GM19372 (cell line): ENCODE data around the gene C2CD2.

ENCODE experiments used
- ATAC-seq: cut with Tn5 transposase; IDR thresholded peaks from one replicate; pipeline ENCODE4 v1.9.1; 2021; ENCODE audit warnings: mild to moderate bottlenecking, low read depth, moderate library complexity; ENCODE audit not compliant: unreplicated experiment

C2CD2 gene

DNA sequence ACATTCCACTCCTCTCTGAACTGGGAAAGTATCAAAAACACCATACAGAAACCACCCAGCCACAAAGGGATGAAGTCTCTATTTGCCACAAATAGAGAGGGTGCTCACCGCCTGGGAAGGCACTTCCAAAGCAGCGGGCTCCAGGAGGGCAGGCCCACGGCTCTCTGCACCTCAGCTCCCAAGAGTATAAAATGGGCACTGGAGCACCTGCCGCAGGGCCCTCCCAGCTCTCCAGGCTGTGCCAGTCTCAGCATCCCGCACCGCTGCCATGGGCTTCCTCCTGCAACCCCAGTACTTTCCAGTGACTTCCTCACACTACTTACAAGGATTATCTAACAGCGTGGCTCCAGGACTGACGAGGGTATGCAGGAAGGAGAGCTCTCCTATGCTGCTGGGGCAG is 14.4 kb downstream of the C2CD2 start:
- no peak for ATAC-seq

DNA sequence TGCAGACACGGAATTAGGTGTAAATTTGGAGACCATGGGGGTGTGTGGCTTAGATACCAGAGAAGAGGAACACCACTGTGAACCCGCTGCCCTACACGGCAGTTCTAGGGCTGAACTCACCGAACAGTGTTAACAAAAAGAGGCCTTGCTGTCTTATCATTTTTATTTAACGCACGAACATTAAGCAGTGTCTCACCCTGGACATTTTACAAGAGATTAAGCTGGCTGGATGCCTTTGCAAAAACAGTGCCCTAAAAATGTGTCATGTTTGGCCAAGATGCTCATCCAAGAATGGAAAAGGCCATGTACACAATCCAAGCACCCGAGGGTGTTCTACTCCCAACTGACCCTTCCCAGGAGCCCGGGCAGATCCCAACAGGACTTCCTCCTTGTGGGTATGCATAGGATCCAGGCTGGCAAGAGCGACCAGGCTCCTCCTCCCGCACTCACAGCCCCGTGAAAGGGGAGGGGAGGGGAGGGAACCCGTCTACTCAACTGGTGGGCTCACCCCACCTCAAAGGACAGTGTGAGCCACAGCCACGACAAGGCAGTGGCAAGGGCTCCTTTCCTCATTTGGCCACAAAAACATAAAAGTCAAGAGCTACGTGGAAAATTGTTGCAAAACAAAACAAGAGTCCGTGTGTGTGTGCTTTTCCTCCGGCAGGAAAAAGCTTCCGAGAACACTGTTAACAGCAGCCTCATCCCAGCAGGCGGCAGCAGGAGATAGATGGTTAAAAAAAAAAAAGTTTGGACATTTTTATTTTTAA is 20.3 kb downstream of the C2CD2 start:
- ATAC-seq = no peak

DNA sequence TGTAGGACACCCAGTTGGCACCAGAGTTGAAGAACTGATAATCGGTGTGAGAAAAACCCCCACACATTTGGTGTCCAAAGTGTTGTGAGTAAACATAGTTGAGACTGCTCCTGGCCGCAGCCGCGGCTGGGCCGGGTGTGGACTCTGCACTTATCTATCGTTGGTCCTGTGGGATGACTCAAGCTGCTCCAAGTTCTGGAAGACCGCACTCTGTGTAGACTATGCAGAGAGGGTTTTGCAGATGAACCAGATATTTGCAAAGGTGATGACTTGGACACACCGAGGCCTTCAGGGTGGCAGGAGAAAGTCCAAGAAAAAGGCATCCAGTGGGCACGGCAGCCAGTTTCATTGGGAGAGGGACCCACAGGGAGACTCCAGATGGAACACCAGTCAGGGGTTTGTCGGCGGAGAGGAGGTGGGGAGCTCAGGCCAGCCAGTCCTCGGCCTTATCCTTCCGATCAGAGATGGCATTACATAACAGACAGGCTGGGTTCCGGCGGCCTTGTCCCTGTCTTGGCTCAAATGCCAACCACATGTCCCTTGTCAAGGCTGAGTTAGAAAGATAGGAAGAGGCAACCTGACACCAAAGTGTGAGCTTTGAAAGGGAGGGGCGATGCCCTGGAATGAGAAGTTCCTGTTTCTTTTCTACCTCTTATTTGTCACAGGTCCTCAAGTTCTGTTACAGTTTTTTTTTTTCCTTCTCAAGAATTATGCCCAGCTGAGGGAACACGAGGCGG is 21.1 kb downstream of the C2CD2 start:
- ATAC-seq = no peak

DNA sequence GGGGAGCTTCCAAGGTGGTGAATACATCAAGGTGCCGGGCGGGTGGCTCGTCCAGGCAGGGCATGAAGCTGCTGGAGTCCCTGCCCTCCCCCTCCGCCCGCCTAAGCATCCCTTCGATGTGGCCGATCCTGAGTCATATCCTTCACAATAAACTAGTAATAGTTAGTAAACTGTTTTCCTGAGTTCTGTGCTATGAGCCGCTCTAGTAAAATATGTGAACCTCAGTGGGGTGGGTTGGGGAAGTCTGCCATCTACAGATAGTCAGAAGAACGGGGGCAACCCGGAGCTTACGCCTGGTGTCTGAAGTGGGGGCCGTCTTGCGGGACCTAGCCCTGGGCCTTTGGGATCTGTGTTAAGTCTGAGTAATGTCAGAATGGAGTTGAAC is 21.6 kb downstream of the C2CD2 start:
- no peak for ATAC-seq

DNA sequence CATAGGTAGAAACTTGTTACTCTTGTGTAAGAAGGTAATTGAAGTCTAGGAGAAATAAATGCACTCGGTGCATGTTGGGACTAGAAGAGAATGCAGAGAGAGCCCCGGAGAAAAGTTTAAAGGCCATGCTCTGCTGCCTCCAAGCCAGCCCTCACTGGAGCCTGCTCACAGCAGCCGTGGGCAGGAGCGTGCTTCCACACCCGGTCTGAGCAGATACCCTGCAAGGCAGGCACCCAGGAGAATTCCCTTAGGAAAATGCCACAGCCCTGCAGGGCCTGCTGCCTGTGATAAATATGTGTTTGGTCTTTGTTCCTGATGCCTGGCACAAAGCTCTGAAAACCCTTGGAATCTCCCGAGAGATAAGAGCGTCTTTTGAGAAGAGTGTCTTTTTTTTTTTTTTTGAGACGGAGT is 22.8 kb downstream of the C2CD2 start:
- no peak for ATAC-seq

DNA sequence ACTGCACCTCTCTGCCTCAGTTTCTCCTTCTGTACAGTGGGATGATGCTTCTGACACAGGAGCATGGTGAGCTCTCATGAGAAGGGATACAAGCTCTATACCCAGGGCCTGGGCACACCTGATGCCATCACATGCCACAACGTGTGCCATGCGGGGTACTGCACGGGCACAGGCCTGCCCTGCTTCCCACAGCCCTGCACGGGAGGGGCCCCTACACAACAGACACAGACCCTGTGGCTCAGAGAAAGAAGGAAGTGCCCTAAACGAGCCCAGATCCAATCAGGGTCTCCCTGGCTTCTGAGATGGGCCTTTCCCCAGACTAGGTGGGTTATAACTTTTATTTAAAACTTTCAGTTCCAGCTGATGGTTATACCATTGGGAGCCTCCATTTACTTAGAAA is 24.6 kb downstream of the C2CD2 start:
- no peak for ATAC-seq

DNA sequence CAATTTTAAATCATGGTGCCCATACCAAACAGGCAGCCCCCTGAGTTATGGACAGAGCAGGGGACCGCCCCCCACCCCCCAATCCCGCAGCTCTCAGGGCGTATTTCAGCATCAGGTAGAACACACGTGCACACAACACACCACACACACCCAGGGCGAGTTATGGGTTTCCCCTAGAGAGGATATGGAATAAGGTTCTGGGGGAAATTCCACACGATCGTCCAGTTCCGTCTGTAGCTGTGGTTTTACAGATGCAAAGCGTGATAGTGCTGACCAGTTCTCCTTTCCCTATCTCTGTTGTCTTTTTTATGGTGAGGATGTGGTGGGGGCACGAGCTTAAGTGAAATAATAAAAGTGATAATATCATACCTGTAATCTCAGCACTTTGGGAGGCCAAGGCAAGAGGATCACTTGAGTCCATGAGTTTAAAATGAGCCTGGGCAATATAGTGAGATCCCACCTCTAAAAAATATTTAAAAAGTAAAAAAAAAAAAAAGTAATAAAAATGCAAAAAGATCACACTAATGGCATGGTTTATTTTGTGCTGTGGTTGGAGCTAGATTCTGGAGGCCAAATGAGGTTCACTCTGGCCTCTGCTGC is 25.1 kb downstream of the C2CD2 start:
- ATAC-seq = peak; percentile 54

DNA sequence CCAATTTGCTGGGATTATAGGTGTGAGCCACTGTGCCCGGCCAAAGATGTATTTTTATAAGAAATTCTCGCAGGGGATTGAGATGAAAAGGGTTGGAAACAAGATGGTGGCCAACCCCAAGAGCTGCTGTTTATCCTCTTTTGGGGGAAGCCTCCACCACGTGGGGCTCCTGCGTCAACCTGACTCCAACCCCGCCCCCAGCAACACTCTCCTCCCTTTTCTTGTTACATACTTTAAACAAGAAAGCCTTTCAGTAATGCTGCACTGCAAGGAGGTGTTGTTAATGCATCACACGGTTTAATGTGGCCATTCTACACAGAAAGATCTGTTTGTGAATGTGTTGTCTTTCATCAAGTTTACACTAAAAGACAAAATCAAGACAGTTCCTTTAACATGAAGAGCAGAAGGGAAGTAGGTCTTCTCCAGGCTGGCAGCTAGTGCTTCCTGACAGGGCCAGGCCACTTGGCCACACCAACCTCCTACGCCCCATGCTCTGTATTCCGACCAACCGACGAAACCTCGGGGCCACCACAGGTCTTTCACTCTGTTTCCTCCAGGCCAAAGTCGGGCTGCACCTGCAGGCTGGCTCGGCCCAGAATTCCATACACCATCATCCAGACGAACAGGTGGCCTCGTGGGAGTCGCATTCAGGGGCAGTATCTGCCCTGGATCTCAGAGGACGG is 25.9 kb downstream of the C2CD2 start:
- no peak for ATAC-seq

DNA sequence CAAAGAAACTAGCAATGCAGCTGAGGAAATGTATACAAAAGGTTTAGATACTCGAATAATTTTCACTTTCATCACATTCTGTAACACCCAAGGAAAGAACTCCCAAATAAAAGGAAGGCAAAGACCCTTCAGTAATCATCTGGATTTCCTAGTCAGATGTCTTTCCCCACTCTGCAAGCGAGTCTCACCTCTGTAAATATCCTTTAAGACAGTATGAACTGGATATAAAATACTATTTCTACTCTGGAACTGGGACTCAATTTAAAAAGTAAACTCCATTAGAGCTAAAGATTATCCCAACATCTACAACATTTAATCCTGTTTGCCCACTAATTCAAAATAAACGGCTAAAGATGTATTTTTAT is 27.0 kb downstream of the C2CD2 start:
- no peak for ATAC-seq

DNA sequence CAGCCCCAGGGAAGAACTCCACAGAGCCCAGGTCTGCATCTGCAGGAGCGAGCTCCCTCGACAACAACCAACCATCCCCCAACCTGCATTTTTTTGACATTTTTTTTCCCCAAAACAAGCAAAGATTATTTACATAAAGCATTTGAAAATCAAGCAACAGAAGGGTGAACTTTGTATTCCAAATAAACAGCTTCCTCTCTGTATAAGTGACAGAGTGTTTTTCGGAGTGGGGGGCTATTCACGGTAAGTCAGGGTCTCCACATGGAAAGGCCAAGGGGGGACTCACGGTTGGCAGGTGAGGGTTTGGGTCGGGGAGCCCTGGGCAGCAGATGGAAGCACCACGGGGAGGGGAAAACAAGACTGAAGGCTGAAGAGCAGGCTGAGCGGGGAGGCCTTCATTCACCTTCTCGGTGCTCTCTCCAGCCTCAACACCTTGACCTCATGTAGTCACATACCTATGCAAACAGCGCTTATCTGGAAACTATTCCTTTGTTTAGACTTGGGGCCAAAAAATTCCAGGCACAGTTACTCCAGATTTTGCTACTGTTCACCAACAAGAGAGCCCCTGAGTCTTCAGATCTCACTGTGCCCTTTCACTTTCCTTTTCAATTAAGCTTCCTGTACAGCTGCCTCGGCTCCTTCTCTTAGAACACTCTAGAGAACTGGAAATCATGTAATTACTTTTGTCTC is 27.6 kb downstream of the C2CD2 start:
- no peak for ATAC-seq

DNA sequence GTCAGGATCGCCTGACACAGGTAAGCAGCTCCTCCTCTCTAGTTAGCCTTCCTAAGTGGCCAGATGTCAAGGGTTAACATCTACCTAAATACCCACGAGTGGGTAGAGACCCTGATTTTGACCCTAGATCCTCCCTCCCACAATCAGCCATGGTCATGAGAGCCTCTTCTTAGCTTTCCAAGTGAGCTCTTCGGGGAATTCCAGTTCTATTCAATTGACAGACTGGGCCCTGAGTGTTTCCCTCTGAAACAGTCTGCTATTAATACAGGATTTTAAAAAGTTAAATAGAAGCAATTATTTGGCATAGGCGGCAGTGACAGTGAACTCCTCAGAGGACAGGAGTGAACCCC is 28.1 kb downstream of the C2CD2 start:
- no peak for ATAC-seq

DNA sequence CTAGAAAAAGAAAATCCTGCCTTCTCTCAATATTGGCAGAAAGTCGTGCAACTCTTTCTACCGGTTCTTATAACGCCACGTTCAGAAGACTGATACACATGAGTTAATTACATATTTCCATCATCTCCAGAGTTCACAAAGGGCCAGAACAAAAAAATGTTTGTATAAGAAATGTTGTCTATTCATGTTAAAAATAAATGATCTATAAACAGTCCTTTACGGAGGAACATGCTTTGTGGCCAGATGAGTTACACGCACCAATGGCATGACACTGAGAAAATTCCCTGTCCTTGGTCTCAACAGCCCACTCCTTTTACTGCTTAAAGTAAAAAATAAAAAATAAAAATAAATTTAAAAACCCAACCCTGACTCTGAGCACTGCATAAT is 29.5 kb downstream of the C2CD2 start:
- no peak for ATAC-seq

DNA sequence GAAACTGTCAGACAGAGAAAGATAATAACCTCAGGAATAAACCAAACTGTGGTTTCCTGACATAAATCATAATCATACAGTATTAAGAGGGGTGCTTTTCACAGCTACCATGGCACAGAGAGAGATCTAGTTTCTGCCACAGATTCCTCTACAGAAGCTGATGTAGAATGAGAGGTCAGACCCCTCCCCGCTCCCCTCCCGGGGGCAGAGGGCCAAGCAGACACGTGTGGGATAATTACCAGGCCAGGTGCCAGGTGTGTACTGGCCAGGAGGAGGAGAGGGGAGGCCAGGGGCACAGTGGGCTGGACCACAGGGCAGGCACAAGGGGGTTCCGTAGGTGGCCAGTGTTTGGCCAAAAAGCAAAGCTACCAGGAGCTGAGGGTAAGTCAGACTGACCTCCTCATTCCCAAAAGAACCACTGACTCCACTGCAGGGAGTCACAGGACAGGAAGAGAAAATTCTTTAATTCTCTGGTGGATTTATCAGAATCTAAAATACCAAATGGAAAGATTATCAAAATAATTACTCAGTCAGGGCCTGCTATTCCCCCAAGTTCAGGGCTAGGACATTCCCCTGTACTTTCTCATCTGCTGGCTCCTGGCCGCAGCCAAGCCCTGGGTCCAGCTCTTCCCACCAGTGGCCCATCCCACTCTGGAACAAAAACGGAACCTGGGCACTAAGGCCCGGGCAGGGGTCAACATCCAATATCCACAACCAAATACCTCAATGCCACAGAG is 30.0 kb downstream of the C2CD2 start:
- ATAC-seq = no peak

DNA sequence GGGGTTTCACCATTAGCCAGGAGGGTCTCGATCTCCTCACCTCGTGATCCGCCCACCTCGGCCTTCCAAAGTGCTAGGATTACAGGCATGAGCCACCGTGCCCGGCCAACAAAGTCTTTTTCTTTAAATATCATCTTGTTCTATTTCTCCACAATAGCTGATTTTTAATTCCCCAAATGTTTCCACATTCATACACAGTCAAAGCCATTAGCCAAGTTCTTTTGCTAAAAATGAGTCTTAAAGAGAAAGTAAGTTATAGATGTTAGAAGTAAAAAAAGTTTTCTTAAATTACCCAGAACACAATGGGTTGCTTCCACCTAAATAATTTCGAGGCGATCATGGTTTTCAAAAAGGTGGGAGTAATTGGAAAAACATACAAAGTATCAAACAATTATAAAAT is 30.6 kb downstream of the C2CD2 start:
- ATAC-seq = no peak

DNA sequence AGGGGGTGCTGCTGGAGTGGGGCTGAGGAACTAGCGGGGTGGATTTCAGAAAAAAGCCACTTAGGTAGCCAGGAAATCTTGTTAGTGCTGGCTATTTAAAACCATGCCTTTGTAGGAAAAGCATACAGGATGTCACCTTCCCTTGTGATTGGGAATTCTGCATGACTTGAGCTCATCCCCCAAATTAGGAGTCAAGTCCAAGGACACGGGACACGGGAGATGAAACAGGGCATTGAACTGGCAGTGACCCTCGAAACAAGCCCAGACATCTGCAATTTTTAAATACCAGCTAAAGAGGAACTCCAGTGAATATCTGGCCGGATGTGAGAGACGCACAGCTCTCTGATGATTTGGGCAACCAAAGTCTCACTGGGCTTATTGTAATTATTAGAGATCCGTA is 32.8 kb downstream of the C2CD2 start:
- no peak for ATAC-seq

DNA sequence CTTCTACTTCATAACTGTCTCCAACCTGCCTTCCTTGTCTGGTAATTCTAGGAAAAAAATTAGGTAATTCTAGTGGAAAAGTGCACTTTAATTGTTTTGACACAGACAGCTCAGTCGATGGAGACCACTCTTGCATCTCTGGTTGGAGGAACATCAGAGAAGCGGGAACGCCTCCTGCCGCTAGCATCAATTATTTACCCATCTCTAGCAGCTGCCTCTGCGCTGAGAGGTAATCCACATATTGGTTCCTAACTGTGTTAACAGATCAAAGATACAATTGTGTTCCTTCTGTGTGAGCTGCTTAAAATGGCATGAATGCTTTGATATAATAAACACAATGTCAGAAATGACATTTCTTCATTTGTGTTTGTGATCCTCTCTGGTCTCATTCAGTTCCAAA is 33.3 kb downstream of the C2CD2 start:
- ATAC-seq = no peak

DNA sequence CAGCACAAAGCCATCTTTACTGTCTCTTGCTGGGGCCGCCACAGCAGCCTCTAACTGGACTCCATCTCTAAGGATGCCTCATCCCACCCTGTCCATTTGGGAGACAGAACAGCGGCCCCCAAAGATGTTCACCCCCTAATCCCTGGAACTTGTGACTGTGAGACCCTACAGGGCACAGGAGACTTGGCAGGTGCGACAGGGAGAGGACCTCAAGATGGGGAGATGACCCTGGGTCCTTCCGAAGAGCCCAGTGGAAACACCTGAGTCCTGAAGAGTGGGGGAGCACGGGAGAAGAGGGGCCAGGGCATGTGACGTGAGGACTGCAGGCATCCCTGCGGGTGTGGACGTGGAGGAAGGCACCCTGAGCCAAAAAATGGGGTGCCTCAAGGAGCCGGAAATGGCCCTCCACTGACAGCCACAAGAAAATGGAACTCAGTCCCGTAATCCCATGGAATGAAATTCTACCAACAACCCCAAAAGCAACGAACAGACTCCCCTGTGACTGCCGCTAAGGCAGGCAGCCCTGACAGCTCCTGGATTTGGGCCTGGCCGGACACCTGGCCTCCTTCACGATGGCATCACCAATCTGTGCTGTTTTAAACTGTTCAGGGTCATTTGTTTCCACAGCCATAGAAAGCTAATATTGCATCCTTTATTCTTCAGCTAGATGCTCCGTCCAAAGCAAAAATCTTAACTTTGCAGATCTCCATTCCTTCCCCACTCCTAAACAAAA is 34.0 kb downstream of the C2CD2 start:
- no peak for ATAC-seq

DNA sequence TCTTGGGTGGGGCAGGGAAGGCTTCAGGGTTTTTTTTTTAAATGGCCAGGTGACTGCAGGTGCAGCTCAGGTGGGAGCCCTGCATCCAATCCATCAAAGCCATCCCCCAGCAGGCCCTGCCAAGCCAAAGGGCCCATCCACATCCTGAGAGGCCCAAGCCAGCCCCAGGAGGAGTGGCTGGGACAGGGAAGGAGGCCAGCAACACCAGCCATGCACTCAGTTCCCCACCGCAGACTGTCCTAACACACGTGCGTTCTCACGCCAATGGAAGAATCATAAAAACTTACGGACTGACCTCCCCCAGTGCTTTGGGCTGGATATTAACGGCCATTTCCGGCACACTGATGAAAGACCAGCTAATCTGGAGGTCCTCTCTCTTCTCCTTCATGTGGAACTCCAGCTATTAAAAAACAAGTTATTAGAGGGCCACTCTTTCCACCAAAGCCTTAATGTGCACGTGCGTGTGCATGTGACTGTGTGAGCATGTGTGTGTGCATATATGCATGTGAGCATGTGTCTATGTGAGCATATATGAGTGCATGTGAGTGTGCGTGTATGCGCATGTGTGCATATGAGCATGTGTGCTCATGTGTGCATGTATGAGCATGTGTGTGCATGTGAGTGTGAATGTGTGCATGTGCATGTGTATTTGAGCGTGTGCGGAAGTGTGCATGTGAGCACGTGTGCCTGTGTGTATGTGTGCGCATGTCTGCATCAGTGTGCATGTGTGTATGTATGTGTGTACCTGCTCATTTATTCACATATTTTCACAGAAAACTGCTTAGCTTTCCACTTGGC is 35.1 kb downstream of the C2CD2 start:
- no peak for ATAC-seq

DNA sequence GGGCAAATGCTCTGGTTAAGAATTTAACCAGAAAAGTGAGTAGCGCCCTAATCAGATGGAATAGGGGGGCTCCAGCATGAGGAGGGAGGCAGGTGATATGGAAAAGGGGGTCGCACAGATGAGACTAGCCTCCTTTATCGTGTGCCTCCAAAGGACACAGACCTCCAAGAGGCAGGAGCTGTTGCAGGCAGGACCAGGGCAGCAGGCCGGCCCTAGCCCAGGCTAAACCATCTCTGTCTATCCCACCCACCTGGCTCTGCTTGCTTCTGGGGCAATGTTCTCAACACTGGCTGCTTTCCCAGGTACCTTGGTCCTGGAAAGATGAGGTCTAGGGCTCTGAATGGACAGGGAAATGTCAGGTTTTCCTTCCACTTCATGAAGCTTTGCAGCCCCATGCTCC is 36.3 kb downstream of the C2CD2 start:
- ATAC-seq = no peak
